Daoy (cell line): Measurements from ENCODE around the gene NCL. TPM values are rescaled to one million over a fixed set of nuclear protein-coding genes. Genes with fewer than 3 reads are reported as not detected.

Experiments used
- DNase-seq: peaks from one replicate; pipeline ENCODE4 v3.0.0-alpha.2; 2015; ENCODE audit warnings: low read depth
- total RNA-seq: library from RNA; depleted of rRNA; stranded (reverse); fragments of >200 nt; shearing (Covaris generic); gene quantifications from 2 replicates; pipeline ENCODE4 v1.2.3, GENCODE V29; 2014; rRNA removed

The NCL gene, protein sequence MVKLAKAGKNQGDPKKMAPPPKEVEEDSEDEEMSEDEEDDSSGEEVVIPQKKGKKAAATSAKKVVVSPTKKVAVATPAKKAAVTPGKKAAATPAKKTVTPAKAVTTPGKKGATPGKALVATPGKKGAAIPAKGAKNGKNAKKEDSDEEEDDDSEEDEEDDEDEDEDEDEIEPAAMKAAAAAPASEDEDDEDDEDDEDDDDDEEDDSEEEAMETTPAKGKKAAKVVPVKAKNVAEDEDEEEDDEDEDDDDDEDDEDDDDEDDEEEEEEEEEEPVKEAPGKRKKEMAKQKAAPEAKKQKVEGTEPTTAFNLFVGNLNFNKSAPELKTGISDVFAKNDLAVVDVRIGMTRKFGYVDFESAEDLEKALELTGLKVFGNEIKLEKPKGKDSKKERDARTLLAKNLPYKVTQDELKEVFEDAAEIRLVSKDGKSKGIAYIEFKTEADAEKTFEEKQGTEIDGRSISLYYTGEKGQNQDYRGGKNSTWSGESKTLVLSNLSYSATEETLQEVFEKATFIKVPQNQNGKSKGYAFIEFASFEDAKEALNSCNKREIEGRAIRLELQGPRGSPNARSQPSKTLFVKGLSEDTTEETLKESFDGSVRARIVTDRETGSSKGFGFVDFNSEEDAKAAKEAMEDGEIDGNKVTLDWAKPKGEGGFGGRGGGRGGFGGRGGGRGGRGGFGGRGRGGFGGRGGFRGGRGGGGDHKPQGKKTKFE
- 238 and 499 TPM in 2 replicates for total RNA-seq

DNA sequence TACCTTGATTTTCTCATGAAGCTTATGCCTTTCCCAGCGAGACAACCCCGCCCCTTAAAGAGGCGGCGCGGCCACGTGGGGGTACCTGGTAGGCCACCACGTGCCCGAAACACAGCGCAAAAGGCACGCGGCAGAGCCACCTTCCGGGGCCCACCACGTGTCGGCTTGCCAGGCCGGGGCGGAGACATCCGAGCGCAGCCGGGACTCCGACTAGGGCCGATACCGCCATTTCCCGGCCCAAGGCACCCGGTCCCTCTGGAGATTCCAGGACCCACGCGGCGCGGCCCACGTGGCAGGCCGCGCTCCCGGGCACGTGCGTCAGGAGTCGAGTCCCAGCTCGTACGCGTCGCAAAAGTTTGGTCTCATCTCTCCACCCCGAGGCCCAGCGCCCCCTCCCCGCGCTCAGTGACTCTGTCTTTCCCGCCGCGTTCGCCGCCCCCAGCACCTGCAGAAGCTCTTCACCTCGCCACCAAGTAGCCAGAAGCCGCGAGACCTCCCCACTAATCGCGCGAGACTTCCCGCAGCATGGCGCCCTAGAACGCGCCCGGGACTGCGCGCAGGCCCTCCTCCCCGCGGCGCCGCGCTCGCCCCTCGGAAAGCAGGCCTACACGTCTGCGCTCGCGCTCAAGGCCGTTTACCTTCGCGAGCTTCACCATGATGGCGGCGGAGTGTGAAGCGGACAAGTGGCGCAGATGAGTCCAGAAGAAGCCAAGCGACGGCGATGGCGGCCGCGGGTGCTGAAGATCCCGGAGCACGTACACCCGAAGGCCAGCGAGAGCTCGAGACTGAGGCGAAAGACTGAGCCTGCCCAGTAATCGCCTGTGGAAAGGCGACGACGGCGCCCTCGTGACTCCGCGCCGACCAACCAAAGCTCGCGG, at the start of gene NCL:
TSS of gene NCL (minus strand) at position 787 of the 878 bp plus-strand sequence. CDS start at position 656, 131 bp downstream.
- DNase-seq: peak; percentile 81

DNA sequence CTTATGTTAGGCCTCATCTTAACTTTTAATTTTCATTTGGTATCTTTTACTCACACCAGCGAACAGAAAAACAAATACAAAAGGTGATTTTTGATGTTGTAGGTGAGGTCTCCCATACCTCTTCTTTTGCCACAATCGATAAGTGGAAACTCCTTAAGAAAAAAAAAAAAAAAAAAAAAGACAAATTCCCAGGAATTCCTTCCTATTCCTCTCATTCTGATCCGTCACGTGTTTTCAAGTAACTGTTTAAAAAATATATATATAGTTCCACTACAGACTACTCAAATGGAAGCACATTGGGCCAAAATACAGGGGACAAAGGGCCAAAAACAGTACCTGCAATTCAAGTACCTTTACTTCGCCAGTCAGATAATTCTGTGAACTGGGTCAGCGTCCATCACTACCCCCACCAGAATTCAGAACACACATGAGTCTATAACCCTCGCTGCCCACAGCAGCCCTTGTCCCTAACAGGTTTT, 49.5 kb upstream of the NCL start:
- no peak for DNase-seq

DNA sequence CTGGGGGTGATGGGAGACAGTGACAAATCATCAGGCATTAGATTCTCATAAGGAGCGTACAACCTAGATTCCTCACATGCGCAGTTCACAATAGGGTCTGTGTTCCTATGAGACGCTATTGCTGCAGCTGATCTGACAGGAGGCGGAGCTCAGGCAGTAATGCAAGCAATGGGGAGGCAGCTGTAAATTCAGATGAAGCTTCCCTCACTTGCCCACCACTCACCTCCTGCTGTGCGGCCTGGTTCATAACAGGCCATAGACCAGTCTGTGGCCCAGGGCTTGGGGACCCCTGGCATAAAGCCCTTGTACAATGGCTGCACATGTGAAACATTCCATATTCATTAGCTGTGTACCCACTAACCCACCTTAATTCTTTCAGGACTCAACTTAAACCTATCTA, 47.9 kb upstream of the NCL start:
- DNase-seq: no peak

DNA sequence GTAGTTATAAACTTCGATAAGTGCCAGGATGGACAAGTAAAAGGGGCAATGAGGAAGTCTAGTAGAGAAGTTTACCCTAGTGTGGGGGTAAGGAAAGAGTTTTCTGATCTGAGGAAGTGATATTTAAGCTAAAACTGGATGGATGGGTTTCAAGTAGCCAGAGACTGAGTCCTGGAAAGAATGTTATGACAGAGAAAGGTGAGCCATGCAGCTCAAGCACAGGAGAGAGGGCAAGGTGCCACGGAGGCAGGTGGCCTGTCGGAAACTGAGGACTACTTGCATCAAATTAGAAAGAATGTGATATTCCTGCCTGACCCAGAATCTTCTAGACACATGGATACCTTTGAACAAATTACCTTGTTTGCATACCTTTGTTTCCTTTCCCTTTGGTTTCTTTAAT, 39.5 kb upstream of the NCL start:
- DNase-seq: no peak

DNA sequence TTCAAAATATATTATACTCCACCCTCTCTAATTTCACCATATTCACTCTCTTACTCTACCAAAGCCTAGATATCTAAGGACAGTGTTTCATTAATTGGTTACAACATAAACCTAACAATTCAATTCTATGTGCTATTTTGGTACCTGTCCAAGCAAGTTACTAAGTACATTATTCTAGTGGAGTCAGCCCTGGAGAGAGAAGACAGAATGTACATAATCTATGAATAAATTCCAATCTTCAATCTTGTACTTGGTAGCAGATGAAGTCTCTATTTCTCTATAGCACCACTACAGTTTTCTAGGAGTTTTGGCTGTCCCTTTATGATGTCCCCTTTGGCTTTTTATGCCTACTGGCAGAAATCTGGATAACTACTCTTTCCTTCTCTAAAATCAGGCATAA, 38.3 kb upstream of the NCL start:
- no peak for DNase-seq

DNA sequence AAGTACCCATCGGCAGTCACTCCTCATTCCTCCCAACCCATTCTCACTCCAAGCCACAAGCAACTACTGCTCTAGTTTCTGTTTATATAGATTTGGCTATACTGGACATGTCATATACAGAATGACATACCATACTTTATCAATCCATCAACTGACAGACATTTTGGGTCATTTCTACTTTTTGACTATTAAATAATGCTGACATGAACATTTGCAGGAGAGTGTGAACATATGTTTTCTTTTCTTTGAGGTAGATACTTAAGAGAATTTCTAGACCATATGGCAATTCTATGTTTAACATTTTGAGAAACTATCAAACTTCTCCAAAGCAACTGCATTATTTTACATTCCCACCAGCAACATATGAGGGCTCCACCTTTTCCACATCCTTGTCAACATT, 33.4 kb upstream of the NCL start:
- DNase-seq: no peak

DNA sequence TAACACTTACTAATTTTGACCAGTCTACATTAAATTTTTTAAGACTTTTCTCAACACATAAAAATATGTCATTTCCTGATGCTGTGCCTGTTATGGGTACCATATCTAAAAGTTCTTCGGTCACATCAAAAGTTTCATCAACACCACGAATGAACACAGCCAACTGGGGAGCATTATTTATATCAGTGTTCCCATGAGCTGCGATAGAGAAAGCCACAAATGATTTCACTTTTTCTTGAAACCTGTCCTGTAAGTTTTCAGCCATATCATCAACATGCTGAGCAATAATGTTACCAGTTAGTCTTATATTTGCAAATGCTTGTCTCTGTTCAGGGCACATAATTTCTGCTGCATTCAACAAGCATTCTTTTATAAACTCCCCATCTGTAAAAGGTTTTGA, 30.4 kb upstream of the NCL start:
- no peak for DNase-seq

DNA sequence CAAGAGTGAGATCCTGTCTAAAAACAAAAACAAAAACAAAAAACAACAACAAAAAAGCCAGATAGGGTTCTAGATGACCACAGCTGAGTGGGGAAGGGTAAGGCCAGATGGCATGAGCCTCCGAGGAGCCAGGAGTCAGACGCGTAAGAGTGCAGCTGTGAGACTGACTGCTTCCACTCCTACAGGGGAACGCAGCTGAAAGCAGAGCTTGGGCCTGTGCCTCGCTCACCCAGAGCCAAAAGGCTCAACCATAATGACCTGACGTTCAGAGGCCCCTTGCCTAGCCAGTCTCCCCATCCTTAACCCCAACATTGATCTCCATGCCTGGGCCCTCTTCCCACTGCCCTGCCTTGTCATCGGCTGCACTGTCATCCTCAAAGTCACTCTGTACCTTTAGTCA, 26.5 kb upstream of the NCL start:
- DNase-seq: no peak

DNA sequence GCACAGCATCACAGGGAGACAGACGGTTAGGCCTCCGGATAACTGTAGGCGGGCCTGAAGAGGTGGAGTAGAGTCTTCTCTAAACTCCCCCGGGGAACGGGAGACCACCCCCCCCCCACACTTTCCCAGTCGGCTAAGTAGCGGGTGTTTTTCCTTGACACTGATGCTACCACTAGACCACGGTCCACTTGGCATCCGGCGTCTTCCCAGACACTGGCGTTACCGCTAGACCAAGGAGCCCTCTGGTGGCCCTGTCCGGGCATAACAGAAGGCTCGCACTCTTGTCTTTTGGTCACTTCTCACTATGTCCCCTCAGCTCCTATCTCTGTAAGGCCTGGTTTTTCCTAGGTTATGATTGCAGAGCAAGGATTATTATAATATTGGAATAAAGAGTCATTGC, 25.7 kb upstream of the NCL start:
- no peak for DNase-seq

DNA sequence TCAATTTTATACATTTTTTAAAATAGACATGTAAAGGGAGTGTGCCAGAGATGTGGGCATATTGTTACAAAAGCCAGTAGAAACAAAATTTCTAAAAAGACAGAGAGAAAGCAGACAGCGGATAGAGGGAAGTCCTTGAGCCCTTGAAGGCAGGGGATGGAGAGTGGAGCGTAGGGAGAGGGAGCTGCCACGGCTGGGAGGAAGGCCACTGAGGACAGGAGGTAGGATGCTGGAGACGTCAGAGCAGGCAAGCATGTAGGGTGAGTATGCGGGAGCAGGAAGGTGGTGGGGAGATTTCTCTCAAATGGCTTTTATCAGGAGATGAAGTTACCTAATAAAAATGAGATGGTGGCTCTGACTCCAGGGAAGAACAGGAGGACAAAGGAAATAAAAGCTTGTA, 24.0 kb upstream of the NCL start:
- DNase-seq: no peak

DNA sequence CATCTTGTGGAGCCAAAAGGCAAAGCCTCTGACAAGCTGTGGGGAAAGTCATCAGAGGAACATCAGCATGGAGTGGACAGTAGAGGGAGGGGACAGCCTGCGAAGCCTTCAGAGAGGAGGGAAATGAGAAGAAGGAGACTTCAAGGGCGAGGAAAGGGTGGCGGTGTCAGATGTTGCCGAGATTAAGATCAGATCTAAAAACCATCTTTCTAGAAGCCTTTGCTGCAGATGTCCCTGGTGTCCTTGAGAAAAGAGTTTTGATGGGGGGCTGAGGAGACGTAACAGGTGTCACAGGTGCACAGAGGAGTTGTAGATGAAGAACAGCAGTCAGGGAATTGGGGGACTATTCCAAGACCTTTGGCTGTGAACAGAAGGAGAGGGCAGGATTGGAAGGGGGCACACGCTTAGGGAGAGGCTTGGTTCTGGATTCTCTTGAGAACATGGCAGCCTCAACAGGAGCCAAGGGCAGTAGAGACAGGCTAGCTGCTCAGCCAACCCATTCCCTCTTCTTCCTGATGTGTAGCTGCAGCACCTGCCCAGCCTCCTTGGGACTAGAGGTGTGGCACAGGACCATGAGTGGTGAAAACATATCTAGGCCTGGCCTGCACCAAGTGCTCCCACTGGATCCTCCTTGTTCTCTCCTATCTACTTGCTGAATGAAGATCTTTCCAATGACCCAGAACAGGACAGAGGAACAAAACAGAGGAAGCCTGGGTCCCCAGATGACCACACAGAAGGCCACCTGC, 22.7 kb upstream of the NCL start:
- no peak for DNase-seq

DNA sequence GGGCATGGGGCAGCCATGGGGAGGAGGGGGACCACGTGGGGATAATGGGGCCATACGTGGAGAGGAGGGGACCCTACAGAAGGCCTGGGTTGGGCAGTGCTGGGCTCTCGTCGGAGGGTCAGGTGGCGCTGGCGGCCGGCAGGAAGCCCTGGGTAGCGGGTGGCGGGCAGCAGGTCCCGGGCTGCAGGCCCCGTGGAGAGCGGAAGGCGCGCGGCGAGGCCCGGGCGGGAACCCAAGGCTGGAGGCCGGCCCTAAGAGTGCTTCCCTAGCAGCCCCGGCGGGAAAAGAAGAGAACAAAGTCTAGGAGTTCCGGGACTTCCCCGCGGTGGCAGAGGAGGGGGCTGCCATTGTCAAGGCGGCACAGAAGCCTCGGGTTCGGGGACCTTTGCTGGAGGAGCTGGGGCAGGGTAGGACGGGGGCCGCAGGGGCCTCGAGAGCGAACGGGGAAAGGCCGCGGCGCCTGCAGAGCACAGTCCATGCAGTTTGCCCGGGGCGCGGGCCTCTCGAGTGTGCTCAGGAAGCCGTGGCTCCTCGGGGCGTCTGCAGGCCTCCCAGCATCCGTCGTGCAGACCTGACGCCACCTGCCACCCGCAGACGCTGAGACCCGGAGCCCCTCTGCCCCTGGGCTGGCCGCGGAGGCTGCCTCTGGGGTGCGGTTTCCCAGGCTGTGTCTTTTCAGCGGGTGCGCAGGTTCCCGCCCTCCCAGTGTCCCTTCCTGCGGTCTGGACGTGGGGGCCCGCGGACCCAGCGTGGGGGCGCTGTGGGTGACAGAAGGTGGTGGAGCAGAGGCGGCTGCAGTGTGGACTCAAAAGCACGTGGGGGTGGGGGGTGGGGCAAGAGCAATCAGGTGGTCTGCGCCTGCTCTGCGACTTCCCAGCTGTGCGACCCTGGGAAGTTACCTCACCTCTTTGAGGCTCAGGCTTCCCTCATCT, 19.4 kb upstream of the NCL start:
- DNase-seq: no peak

DNA sequence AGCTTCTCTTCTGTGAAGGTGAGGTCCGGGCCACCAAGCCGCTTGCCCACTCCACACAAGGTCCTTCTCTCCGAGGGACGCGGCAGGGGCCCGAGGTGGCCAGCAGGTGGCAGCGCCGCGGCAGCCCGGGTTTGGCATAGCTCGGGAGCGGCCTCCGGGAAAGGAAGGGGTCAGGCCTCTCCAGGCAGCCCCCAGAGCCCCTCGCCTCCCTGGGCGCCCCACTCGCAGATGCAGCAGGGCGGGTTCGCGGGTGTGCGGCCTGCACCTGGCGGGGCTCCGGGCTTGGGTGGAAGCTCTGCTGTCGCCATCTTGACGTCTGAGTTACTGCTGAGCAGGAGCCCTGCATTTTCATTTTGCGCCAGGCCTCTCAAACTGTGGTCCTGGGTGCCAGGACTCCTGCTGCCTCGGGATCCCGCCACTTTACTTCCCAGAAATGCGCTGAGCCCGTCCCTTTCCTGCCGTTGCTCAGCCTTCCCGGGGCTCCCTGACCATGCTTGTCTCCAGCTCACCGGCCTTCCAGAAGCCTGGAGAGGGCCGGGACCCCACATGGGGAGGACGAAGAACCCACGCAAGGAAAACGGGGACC, 18.6 kb upstream of the NCL start:
- peak; percentile 73 for DNase-seq

DNA sequence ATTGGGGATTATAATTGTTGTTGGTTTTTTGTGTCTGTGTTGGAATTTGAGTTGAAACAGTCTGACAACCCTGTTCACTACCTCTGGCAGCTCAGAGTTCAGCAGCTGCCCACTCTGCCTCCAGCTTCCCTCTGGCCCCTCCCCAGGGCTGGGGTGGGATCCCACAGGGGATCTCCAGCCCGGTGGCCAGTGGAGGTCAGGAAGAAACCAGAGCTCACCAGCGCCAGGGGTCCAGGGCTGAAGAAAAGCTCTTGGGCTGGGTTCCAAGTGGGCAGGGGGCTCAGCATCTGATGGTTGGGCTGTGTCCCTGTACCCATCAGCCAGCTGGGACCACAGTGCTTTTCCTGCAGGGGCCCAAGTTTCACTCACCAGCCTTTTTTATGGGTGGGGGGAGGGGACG, 16.5 kb upstream of the NCL start:
- DNase-seq: no peak

DNA sequence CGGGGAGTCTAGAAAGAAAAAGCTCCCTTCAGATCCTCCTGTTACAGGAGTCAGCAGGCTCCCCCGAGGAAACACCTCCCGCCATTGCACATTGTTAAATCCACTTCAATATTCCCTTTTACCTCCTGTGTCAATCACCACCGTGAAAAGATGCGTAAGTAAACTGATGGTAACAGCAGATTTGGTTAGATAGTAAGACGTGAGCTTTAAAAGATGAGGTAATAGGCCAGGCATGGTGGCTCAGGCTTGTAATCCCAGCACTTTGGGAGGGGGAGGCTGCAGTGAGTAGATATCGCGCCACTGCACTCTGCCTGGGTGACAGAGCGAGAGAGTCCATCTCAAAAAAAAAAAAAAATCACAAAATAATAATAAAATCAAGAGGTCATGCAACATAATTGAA, 15.2 kb upstream of the NCL start:
- DNase-seq: no peak

DNA sequence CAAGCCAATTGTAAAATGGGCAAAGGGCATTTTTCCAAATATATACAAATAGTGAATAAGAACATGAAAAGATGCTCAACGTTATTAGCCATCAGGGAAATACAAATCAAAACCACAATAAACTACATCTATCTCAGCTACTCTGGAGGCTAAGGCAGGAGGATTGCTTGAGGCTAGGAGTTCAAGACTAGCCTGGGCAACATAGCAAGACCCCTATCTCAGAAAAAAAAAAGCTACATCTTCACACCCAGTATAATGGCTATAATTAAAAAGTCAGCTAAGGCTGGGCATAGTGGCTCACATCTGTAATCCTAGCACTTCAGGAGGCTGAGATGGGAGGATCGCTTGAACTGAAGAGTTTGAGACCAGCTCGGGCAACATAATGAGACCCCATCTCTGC, 12.6 kb upstream of the NCL start:
- DNase-seq: no peak

DNA sequence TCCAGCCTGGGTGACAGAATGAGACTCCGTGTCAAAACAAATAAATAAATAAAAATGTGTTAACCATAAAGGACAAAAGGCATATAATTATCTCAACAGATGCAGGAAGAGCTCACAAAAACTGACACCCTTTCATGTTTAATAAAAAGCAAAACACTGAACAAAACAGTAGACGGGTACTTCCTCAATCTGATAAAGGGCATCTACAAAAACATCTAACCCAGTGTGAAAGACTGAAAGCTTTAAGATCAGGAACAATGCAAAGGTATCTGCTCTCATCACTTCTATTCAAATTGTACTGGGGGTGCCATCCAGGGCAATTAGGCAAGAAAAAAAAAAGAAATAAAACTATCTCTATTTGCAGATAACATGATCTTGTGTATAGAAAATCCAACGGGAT, 11.7 kb upstream of the NCL start:
- DNase-seq: no peak

DNA sequence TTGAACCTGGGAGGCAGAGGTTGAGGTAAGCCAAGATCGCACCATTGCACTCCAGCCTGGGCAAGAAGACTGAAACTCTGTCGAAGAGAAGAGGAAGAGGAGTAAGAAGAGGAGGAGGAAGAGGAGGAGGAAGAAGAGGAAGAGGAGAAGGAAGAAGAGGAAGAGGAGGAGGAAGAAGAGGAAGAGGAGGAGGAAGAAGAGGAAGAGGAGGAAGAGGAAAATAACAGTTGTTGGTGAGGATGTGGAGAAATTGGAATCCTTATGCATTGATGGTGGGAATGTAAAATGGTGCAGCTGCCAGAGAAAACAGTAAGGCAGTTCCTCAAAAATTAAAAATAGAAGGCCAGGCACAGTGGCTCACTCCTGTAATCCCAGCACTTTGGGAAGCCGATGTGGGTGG, 8.5 kb upstream of the NCL start:
- no peak for DNase-seq

DNA sequence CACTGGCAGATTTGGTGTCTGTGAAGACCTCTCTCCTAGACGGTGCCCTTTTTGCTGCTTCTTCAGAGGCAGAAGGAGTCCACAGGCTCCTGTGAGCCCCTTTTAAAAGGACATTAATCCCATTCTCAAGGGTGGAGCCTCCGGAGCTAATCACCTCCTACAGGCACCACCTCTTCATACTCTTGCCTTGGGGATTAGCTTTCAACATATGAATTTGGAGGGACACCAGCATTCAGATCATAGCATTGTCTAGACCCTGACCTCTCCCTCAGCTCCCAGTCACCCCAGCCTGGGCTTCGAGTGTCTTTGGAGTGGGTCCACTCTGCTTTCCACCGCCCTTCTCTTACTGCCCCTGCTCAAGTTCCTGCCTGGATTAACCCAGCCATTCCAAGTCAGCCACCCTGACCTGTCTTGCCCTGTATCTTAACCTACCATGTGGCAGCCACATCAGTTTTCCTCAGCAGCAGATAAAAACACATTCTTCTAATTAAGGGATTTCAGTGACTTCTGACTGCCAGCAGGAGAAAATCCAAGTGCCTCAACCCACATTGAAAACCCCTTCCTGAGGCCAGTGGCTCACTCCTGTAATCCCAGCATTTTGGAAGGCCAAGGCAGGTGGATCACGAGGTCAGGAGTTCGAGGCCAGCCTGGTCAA, 6.1 kb upstream of the NCL start:
- DNase-seq: no peak

DNA sequence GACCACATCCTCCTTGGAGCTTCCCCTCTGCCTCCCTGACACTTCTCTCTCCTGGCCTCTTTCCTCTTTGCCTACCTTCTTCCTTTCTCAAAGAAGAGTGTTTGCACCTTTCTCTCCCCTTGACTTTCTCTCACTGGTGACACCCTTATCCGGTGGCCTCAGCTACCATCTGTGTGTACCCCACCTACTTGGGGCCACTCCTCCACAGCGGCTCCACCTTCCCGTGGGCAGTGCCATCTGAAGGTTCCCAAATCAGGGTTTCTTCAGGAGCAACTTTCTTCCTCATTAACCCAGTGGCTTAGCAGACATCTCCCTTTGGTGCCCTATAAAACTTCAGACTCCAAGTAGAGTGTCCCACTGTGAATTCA, 5.3 kb upstream of the NCL start:
- DNase-seq: no peak
